ENCODE results near the gene NAV2.
"Not testable (repeated sequence)": the region's sequence is repeated elsewhere in the genome, so short reads cannot be mapped to it uniquely, and the experiment has no call there.

NAV2 gene

GRCh38 chr11:19869466-19869865, 156.8 kb downstream of the NAV2 start:
- no peak for DNase-seq

GRCh38 chr11:19869946-19870589, 157.4 kb downstream of the NAV2 start:
- DNase-seq = no peak

- no peak for DNase-seq
Measured at GRCh38 chr11:19871531-19871930, 158.9 kb downstream of the NAV2 start.

GRCh38 chr11:19872512-19873145, 160.0 kb downstream of the NAV2 start:
- DNase-seq = no peak

GRCh38 chr11:19873730-19874129, 161.1 kb downstream of the NAV2 start:
- DNase-seq = peak in 1 of 2 experiments; percentile 15

GRCh38 chr11:19874266-19874665, 161.6 kb downstream of the NAV2 start:
- DNase-seq = no peak

- no peak for DNase-seq
Measured at GRCh38 chr11:19876750-19877149, 164.1 kb downstream of the NAV2 start.

GRCh38 chr11:19878520-19878919, 165.9 kb downstream of the NAV2 start:
- no peak for DNase-seq

- DNase-seq = no peak
Measured at GRCh38 chr11:19879307-19880087, 166.9 kb downstream of the NAV2 start.

- DNase-seq = no peak
Measured at GRCh38 chr11:19880088-19880345, 167.4 kb downstream of the NAV2 start.

- DNase-seq = no peak
Measured at GRCh38 chr11:19881177-19881576, 168.5 kb downstream of the NAV2 start.

GRCh38 chr11:19882356-19882755, 169.7 kb downstream of the NAV2 start:
- no peak for DNase-seq

GRCh38 chr11:19886498-19886897, 173.9 kb downstream of the NAV2 start:
- no peak for DNase-seq

- DNase-seq = no peak
Measured at GRCh38 chr11:19887842-19888241, 175.2 kb downstream of the NAV2 start.

GRCh38 chr11:19889531-19889930, 176.9 kb downstream of the NAV2 start:
- DNase-seq = no peak

- DNase-seq = no peak
Measured at GRCh38 chr11:19890308-19890707, 177.7 kb downstream of the NAV2 start.

- DNase-seq = no peak
Measured at GRCh38 chr11:19891022-19891421, 178.4 kb downstream of the NAV2 start.

- DNase-seq = no peak
Measured at GRCh38 chr11:19892387-19892786, 179.8 kb downstream of the NAV2 start.

GRCh38 chr11:19892876-19893275, 180.2 kb downstream of the NAV2 start:
- DNase-seq = no peak

GRCh38 chr11:19894404-19894803, 181.8 kb downstream of the NAV2 start:
- DNase-seq = no peak

GRCh38 chr11:19895037-19895436, 182.4 kb downstream of the NAV2 start:
- DNase-seq = not testable (repeated sequence)

- DNase-seq = no peak
Measured at GRCh38 chr11:19895776-19896175, 183.1 kb downstream of the NAV2 start.

GRCh38 chr11:19903620-19904069, 191.0 kb downstream of the NAV2 start:
- DNase-seq = peak; percentile 21 to 67

- DNase-seq = peak in 1 of 2 experiments; percentile 21
Measured at GRCh38 chr11:19905280-19905853, 192.7 kb downstream of the NAV2 start.

All from NCI-H1930 (cell line).